GM12892 (cell line): ENCODE data around the gene SLC25A6.

Source experiments
- POLR2A ChIP-seq: IDR thresholded peaks from 2 replicates; pipeline ENCODE4 v1.6.1; 2011; ENCODE audit warnings: low read depth, low read length, control low read depth
- POLR2AphosphoS5 ChIP-seq: IDR thresholded peaks from 2 replicates; pipeline ENCODE4 v1.6.1; 2011; ENCODE audit warnings: low read depth, low read length, control low read depth
- TAF1 ChIP-seq: IDR thresholded peaks from 2 replicates; pipeline ENCODE4 v1.6.1; 2011; ENCODE audit warnings: low read depth, mild to moderate bottlenecking, control low read depth, low read length, borderline replicate concordance

DNA sequence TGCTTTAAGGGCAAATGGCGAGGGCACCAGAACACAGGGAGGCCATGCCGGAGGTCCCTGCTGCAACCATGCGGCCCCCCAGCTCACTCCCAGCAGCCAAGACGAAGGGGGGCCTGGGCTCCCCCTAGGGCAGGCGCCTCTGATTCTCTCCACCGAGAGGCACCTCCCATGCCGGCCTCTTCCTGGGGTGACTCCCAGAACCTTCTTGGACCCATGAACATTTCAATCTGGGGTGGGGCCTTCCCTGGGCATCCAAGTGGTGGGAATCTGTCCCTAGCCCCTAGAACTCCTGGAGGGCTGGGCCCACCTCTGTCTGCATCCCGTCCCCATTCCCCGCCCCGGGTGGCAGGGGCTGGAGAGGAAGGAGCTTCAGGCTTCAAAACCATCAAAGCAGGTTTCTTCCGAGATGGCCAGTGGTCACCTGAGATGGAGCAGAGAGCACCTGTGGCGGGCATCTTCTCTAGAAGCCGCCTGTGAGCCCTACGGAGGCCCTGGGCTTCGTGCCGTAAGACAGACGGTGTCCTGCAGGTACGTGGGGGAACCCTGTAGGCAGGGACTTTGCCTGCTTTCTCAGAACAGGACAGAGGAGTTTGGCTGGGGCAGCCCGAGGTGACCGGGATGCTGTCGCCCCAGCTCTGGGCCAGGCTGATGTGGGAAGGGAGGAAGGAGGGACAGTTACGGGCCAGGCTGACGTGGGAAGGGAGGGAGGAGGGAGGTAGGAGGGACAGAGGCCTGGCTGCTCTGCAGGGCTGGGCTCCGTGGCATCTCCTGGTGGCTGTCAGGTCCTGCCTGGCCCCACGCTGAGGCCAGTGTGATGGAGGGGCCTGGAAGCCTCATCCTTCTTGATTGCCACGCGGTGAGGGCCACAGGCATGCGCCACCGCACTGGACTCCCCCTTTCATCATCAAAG is 6.8 kb upstream of the SLC25A6 start:
- TF ChIP-seq POLR2AphosphoS5 (no peak), POLR2A (peak; percentile 18; the same call in 1 of the 2 replicates), TAF1 (no peak)
